Pulmonary artery endothelial cell (primary cell): ENCODE results near the gene CD44. TPM values are rescaled to one million over a fixed set of nuclear protein-coding genes. Genes with fewer than 3 reads are reported as not detected.
"Not testable (repeated sequence)": the region's sequence is repeated elsewhere in the genome, so short reads cannot be mapped to it uniquely, and the experiment has no call there.

Source experiments
- DNase-seq: peaks from one replicate; pipeline ENCODE4 v3.0.0-alpha.2; 2011; ENCODE audit warnings: low read depth, low spot score
- total RNA-seq: library from RNA; depleted of rRNA; stranded (reverse); fragments of >200 nt; gene quantifications from 2 replicates; pipeline ENCODE4 v1.2.3, GENCODE V29; 2014

The CD44 gene
- 22.8 and 67.5 TPM in 2 replicates for total RNA-seq

GRCh38 chr11:35138943-35139721 lies at the start of gene CD44:
Gene CD44 (plus strand): TSS chr11:35139171. CDS start chr11:35139304, 133 bp downstream.
- no peak for DNase-seq

- no peak for DNase-seq
These were observed 49.3 kb upstream of the CD44 start for GRCh38 chr11:35089666-35090065.

- no peak for DNase-seq
These were observed 48.8 kb upstream of the CD44 start for GRCh38 chr11:35090125-35090524.

GRCh38 chr11:35090991-35091390 lies 48.0 kb upstream of the CD44 start:
- not testable (repeated sequence) for DNase-seq

- DNase-seq = no peak
These were observed 42.2 kb upstream of the CD44 start for GRCh38 chr11:35096723-35097122.

GRCh38 chr11:35097814-35098455 lies 41.0 kb upstream of the CD44 start:
- no peak for DNase-seq

GRCh38 chr11:35098855-35099254 lies 40.1 kb upstream of the CD44 start:
- no peak for DNase-seq

GRCh38 chr11:35099278-35100012 lies 39.5 kb upstream of the CD44 start:
- DNase-seq = no peak

GRCh38 chr11:35100013-35100383 lies 39.0 kb upstream of the CD44 start:
- DNase-seq = no peak

GRCh38 chr11:35101223-35101622 lies 37.7 kb upstream of the CD44 start:
- no peak for DNase-seq

- no peak for DNase-seq
These were observed 36.7 kb upstream of the CD44 start for GRCh38 chr11:35102267-35102666.

- DNase-seq = no peak
These were observed 35.4 kb upstream of the CD44 start for GRCh38 chr11:35103366-35104208.

GRCh38 chr11:35104655-35105054 lies 34.3 kb upstream of the CD44 start:
- DNase-seq = no peak

GRCh38 chr11:35105319-35106079 lies 33.5 kb upstream of the CD44 start:
- no peak for DNase-seq

GRCh38 chr11:35106595-35106994 lies 32.4 kb upstream of the CD44 start:
- DNase-seq = no peak

- no peak for DNase-seq
These were observed 31.1 kb upstream of the CD44 start for GRCh38 chr11:35107861-35108260.

- not testable (repeated sequence) for DNase-seq
These were observed 30.6 kb upstream of the CD44 start for GRCh38 chr11:35108336-35108735.

GRCh38 chr11:35109041-35109440 lies 29.9 kb upstream of the CD44 start:
- no peak for DNase-seq

GRCh38 chr11:35109827-35110226 lies 29.1 kb upstream of the CD44 start:
- no peak for DNase-seq

- DNase-seq = peak; percentile 24
These were observed 27.6 kb upstream of the CD44 start for GRCh38 chr11:35111161-35112055.
